ENCODE measurements around the gene FYB2. TPM values are rescaled to one million over a fixed set of nuclear protein-coding genes. Genes with fewer than 3 reads are reported as not detected.

FYB2 gene
- total and polyA plus RNA-seq, 10 donors = not detected

DNA sequence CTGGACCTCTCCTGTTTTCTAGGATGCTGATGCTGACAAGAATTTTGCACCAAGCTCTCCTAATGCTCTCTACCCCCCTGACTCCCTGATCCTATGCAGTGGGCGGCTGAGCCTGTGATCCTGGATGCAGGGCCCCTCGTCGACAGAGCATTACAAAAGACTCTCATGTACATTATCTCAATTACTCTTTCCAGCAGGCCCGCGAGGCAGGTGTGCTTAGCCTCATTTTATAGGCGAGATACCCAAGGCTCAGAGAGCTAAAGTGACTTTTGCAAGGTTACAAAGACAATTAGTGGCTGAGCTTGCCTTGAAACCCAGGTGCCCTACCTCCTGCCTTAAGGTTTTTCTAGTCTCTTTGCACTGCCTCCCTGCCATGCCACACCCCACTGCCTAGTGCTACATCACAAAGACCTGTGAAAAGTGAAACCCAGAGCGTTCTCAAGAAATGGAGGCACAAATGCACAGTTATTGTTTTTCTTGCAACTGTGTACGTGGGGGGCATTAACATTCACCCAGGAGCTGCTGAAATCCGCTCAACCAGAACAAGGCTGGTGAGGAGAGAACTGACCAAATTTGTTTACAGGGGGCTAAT lies 25.4 kb upstream of the FYB2 start:
- Histone ChIP-seq H3K4me3 (no peak overlapping the region), H3K4me1 (no peaks in the 10 kb centered on the region), H3K27me3 (replicated peaks in 1 of 7) (peaks cover 0 to 14% (median 0%) of the 10 kb centered on the region in 7 donors), H3K9me3 (peaks cover 0 to 4% (median 0%) of the 10 kb centered on the region in 8 donors), H3K36me3 (no peaks in the 10 kb centered on the region), H3K27ac (no peak overlapping the region)
- TF ChIP-seq CTCF (IDR thresholded peaks at IDR 0.05 in 8 of 11, conservative IDR thresholded peaks at IDR 0.05 in 3 of 11) (no peak), POLR2AphosphoS5 (IDR thresholded peaks at IDR 0.05) (no peak), POLR2A (IDR thresholded peaks at IDR 0.05) (no peak)
- 62 to 73% (median 68%) methylated on average over 6 to 9 of the region's 9 CpGs for WGBS, 5 donors
- intact Hi-C loops (cut with DNase I; ENCODE audit: low total_unique reads) = no loop called here
- no peak for DNase-seq

DNA sequence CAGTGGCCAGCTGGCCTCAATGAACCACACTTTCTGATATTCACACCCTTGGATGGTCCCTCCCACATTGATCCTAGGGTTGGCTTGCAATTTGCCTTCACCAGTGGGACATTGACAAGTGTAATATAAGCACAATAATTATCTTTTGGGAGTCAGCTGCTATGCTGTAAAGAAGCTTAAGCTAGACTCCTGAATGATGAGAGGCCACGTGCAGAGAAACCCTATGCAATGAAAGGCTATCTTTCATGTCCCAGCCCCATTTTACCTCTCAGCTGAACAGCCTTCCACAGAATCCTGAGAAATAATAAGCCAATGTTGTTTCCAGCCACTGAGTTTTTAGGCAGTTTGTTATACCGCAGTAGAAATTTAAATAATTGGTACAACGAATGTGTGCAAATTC lies 24.3 kb upstream of the FYB2 start:
- no peak for TF ChIP-seq POLR2A (IDR thresholded peaks at IDR 0.05)
- TF ChIP-seq CTCF (IDR thresholded peaks at IDR 0.05 in 8 of 11, conservative IDR thresholded peaks at IDR 0.05 in 3 of 11) = no peak
- no peak for TF ChIP-seq POLR2AphosphoS5 (IDR thresholded peaks at IDR 0.05)
- Histone ChIP-seq H3K9me3 (peaks cover 0 to 10% (median 2%) of the 10 kb centered on the region in 8 donors), H3K27me3 (replicated peaks in 1 of 7) (peaks cover 0 to 14% (median 0%) of the 10 kb centered on the region in 7 donors), H3K4me1 (no peaks in the 10 kb centered on the region), H3K27ac (no peak overlapping the region), H3K4me3 (no peak overlapping the region), H3K36me3 (no peaks in the 10 kb centered on the region)
- intact Hi-C loops (cut with DNase I; ENCODE audit: low total_unique reads) = no loop called here
- no peak for DNase-seq
- WGBS, 5 donors = 85 to 96% (median 86%) methylated on average over 3 of the region's 3 CpGs

DNA sequence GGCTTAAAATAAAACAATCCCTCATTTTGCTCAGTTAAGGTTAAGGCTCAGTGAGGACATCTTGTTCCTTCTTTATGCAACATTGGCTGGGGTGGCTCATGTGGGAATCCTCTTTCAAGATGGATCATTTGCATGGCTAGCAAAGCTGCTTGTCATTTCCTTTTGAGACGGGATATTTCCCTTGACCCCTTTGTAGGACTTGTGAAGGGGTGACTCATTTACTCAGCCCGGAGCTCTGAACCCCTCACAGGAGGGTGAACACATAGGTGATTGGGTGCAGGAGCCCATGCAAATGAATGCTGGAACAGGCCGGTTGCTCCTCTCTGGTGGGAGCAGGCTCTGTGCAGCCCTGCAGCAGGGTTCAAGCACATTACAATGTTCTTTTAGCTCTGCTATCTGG lies 19.6 kb upstream of the FYB2 start:
- 58 to 66% (median 62%) methylated on average over 3 of the region's 3 CpGs for WGBS, 5 donors
- Histone ChIP-seq H3K36me3 (no peaks in the 10 kb centered on the region), H3K4me3 (no peak overlapping the region), H3K27me3 (replicated peaks in 1 of 7) (peaks cover 0 to 6% (median 0%) of the 10 kb centered on the region in 7 donors), H3K4me1 (no peaks in the 10 kb centered on the region), H3K27ac (no peak overlapping the region), H3K9me3 (peaks cover 0 to 10% (median 2%) of the 10 kb centered on the region in 8 donors)
- intact Hi-C loops (cut with DNase I; ENCODE audit: low total_unique reads) = loop anchor here (10.0 kb wide), 1 partner anchor 1326 kb away; no protein-coding TSS in a partner anchor
- DNase-seq = no peak
- TF ChIP-seq POLR2AphosphoS5 (IDR thresholded peaks at IDR 0.05) (no peak), CTCF (IDR thresholded peaks at IDR 0.05 in 8 of 11, conservative IDR thresholded peaks at IDR 0.05 in 3 of 11) (no peak), POLR2A (IDR thresholded peaks at IDR 0.05) (no peak)

DNA sequence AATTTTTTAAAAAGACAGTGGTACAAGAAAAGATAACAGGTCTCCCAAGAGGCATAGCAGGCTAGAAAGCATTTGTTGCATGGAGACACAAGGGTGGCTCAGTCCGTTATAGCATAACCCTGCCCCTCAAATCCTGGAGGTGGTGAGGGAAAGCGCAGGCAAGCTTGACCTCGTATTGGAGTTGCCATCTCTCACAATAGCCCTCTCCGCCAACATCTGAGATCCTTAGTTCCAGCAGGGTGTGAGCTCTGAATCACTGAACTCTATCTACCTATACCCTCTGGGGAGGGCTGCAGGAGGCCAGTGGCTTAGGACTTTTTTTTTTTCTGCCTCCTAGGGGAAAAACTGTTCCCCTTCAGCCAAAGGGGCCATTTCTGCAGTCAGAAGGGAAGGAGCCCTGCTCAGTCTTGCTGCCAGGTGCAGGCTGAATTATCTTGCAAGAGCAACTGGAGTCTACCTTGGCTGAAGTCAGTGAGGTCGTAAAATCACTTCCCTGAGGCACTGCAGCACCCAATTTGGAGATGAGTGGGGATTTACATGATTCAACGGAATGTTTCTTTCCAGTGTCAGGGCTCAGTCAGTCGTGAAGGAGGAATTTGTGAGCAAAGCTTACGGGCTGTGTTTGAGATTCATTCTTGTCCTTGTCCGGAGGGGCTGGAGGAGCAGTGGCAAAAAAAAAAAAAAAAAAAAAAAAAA lies 18.2 kb upstream of the FYB2 start:
- H3K4me3 ChIP-seq = no peak overlapping the region
- no peaks in the 10 kb centered on the region for H3K36me3 ChIP-seq
- no peak for TF ChIP-seq POLR2A (IDR thresholded peaks at IDR 0.05)
- TF ChIP-seq CTCF (IDR thresholded peaks at IDR 0.05 in 8 of 11, conservative IDR thresholded peaks at IDR 0.05 in 3 of 11) = no peak
- TF ChIP-seq POLR2AphosphoS5 (IDR thresholded peaks at IDR 0.05) = no peak
- H3K4me1 ChIP-seq = no peaks in the 10 kb centered on the region
- WGBS, 5 donors = 65 to 76% (median 67%) methylated on average over 9 of the region's 9 CpGs
- H3K27me3 ChIP-seq (replicated peaks in 1 of 7) = peaks cover 0 to 3% (median 0%) of the 10 kb centered on the region in 7 donors
- H3K9me3 ChIP-seq = peaks cover 0 to 10% (median 2%) of the 10 kb centered on the region in 8 donors
- no peak overlapping the region for H3K27ac ChIP-seq
- intact Hi-C loops (cut with DNase I; ENCODE audit: low total_unique reads) = loop anchor here (10.0 kb wide), 1 partner anchor 1327 kb away; no protein-coding TSS in a partner anchor
- no peak for DNase-seq

All from spleen (tissue), 11 donors.